GM13976 (cell line): ENCODE results near the gene ZNF557.

ENCODE experiments used
- DNase-seq: peaks from one replicate; pipeline ENCODE4 v3.0.0; 2012; ENCODE audit warnings: low spot score
- in situ Hi-C: fragments of 300-500 bp; cut with MboI; formaldehyde crosslinking; loops from one replicate; pipeline ENCODE4 v1.12.0; 2022; ENCODE audit warnings: low sequenced_read_pairs, mixed read lengths, inconsistent platforms; ENCODE audit not compliant: unreplicated experiment
- TF ChIP-seq, protein P1 (sequence below): IDR thresholded peaks from 2 replicates; pipeline ENCODE4 v1.5.1; 2012; ENCODE audit warnings: borderline replicate concordance, mild to moderate bottlenecking; ENCODE audit not compliant: insufficient read depth; ENCODE audit errors: extremely low read depth, missing control alignments, control extremely low read depth

The ZNF557 gene

DNA sequence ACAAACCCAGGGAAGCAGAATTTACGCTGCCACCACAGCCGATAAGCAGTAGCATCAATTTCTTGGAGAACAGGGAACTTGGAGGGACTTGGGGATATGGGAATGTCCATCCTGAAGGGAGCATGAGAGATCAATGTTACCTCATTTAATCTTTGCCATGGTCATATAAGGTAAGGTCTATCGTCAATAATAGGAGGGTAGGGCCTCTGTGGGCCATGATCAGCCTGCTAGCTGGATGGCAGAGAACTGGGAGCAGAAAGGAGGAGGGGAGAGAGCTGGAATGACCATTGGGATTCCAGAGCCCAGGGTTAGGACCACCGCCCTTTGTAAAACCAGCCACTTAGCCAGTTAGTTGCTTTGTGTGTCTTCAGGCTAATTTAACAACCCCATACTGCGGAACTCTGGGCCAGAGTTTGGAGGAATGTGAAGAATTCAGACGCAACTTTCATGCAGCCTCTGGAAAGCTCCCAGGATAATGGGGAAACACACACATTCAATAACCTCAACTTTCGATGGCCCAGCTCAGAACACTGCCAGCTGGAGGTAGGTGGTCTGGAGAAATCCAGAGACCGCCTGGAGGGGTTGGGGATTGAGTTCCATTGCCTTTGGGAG, 40.3 kb downstream of the ZNF557 start:
- in situ Hi-C loops: no loop called here
- TF ChIP-seq, protein P1, sequence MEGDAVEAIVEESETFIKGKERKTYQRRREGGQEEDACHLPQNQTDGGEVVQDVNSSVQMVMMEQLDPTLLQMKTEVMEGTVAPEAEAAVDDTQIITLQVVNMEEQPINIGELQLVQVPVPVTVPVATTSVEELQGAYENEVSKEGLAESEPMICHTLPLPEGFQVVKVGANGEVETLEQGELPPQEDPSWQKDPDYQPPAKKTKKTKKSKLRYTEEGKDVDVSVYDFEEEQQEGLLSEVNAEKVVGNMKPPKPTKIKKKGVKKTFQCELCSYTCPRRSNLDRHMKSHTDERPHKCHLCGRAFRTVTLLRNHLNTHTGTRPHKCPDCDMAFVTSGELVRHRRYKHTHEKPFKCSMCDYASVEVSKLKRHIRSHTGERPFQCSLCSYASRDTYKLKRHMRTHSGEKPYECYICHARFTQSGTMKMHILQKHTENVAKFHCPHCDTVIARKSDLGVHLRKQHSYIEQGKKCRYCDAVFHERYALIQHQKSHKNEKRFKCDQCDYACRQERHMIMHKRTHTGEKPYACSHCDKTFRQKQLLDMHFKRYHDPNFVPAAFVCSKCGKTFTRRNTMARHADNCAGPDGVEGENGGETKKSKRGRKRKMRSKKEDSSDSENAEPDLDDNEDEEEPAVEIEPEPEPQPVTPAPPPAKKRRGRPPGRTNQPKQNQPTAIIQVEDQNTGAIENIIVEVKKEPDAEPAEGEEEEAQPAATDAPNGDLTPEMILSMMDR: no peak
- DNase-seq: no peak

- DNase-seq: no peak
- in situ Hi-C loops: no loop called here
- TF ChIP-seq, protein P1: no peak
Measured at GRCh38 chr19:7112675-7113074, 43.2 kb downstream of the ZNF557 start.

- TF ChIP-seq, protein P1: no peak
- in situ Hi-C loops: no loop called here
- no peak for DNase-seq
Measured at GRCh38 chr19:7113233-7113632, 43.7 kb downstream of the ZNF557 start.

DNA sequence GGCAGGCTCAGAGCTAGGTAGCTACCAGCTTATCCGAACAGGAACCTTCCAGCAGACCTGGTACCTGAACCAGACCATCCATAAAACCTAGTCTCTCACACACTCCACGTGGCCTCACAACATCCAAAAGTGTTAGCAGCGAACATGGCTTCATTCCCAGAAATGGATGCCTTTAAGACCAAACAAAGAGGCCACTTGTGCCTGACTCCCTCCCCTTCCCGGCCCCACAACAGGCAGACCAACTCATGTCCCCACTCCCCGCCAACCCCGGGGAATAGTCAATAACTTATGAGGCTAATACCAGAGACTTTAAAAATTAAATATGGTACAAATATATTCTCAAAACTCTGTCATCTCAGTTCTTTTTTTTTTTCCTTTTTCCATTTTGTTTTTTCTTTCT, 46.2 kb downstream of the ZNF557 start:
- DNase-seq: no peak
- TF ChIP-seq, protein P1: no peak
- in situ Hi-C loops: no loop called here

- in situ Hi-C loops: no loop called here
- TF ChIP-seq, protein P1: no peak
- no peak for DNase-seq
Measured at GRCh38 chr19:7117248-7117647, 47.7 kb downstream of the ZNF557 start.

GRCh38 chr19:7119582-7119981, 50.1 kb downstream of the ZNF557 start:
- no peak for DNase-seq
- in situ Hi-C loops: no loop called here
- TF ChIP-seq, protein P1: no peak
